ENCODE measurements around the gene TBC1D8. TPM values are rescaled to one million over a fixed set of nuclear protein-coding genes. Genes with fewer than 3 reads are reported as not detected.

Gene TBC1D8
- total and polyA plus RNA-seq, 2 of the 13 experiments (the other 11 are each of a cell fraction or from before 2014, with no cell fraction given): 45.1 to 95.4 TPM

GRCh38 chr2:101113441-101114267 is 37.5 kb downstream of the TBC1D8 start (continued):
- peak; percentile 30; the same call in 1 of the 2 replicates for TF ChIP-seq KDM2A (CRISPR knock-in tag; IDR thresholded peaks at IDR 0.05; ENCODE audit: borderline replicate concordance, low read depth)
- TF ChIP-seq CREBL2 (CRISPR knock-in tag; IDR thresholded peaks at IDR 0.05; ENCODE audit: borderline replicate concordance): no peak
- TF ChIP-seq ATF7-NPFF (CRISPR knock-in tag; IDR thresholded peaks at IDR 0.05; ENCODE audit: low read depth): no peak
- TF ChIP-seq ZNF367 (CRISPR knock-in tag; IDR thresholded peaks at IDR 0.05; ENCODE audit: borderline replicate concordance): no peak
- no peak for TF ChIP-seq NR3C1 (CRISPR knock-in tag; IDR thresholded peaks at IDR 0.05)
- TF ChIP-seq TOPORS (CRISPR knock-in tag; IDR thresholded peaks at IDR 0.05): no peak
- peak; percentile 61; the same call in 1 of the 2 replicates for TF ChIP-seq FOXC1 (CRISPR knock-in tag; IDR thresholded peaks at IDR 0.05; ENCODE audit: borderline replicate concordance)
- TF ChIP-seq ZC3H4 (CRISPR knock-in tag; IDR thresholded peaks at IDR 0.05; ENCODE audit: borderline replicate concordance): no peak
- TF ChIP-seq TEAD3 (CRISPR knock-in tag; optimal IDR thresholded peaks at IDR 0.05; ENCODE audit: borderline replicate concordance): peak; percentile 84
- TF ChIP-seq FOXP4 (CRISPR knock-in tag; IDR thresholded peaks at IDR 0.05): peak; percentile 88
- peak; percentile 63; the same call in 1 of the 2 replicates for TF ChIP-seq RFXANK (CRISPR knock-in tag; IDR thresholded peaks at IDR 0.05)
- TF ChIP-seq FOXM1 (CRISPR knock-in tag; IDR thresholded peaks at IDR 0.05): no peak
- peak; percentile 19; the same call in 1 of the 2 replicates for TF ChIP-seq FOSL1 (CRISPR knock-in tag; IDR thresholded peaks at IDR 0.05; ENCODE audit: borderline replicate concordance)
- no peak for TF ChIP-seq HNF1A (IDR thresholded peaks at IDR 0.05; ENCODE audit: low read depth)
- peak; percentile 0; the same call in 1 of the 2 replicates for TF ChIP-seq HNF1A (CRISPR knock-in tag; IDR thresholded peaks at IDR 0.05; ENCODE audit: borderline replicate concordance)
- 0 out of 2 replicates have a peak, but pooled peaks have one; percentile 20 for TF ChIP-seq SP5 (CRISPR knock-in tag; IDR thresholded peaks at IDR 0.05; ENCODE audit: borderline replicate concordance, low read depth)
- peak; percentile 69; the same call in 1 of the 2 replicates for TF ChIP-seq TFE3 (CRISPR knock-in tag; IDR thresholded peaks at IDR 0.05)
- TF ChIP-seq SP140L (CRISPR knock-in tag; IDR thresholded peaks at IDR 0.05; ENCODE audit: borderline replicate concordance): 0 out of 2 replicates have a peak, but pooled peaks have one; percentile 86
- no peak for TF ChIP-seq MED8 (CRISPR knock-in tag; IDR thresholded peaks at IDR 0.05; ENCODE audit: insufficient replicate concordance)
- TF ChIP-seq ZKSCAN1 (IDR thresholded peaks at IDR 0.05; ENCODE audit: low read length): peak; percentile 99
- TF ChIP-seq BCL6 (CRISPR knock-in tag; IDR thresholded peaks at IDR 0.05): peak; percentile 89
- TF ChIP-seq ZNF580 (CRISPR knock-in tag; IDR thresholded peaks at IDR 0.05; ENCODE audit: borderline replicate concordance, low read depth): peak; percentile 93; the same call in 1 of the 2 replicates

Data from HepG2 (cell line).